Liver (tissue), 9 donors: ENCODE data around the gene MTARC2. TPM values are rescaled to one million over a fixed set of nuclear protein-coding genes. Genes with fewer than 3 reads are reported as not detected.
A peak's percentile ranks its signal among the peaks of the same experiment; 100 is the strongest.

ENCODE experiments used
- DNase-seq: peaks from one replicate; pipeline ENCODE4 v3.0.0-alpha.2; 2017; ENCODE audit warnings: low spot score
- H3K27ac ChIP-seq, 2 donors: one replicate each; pipeline ENCODE4 v1.7.0; 2013; ENCODE audit warnings: inconsistent platforms in 2 of 2, low read length in 2 of 2, control low read depth in 1 of 2, low read depth in 1 of 2, mild to moderate bottlenecking in 1 of 2
- H3K27me3 ChIP-seq, 4 donors: one replicate each; pipeline versions ENCODE4 v1.6.1 to v1.7.0; 2013; ENCODE audit warnings: low read length in 3 of 4, inconsistent platforms in 1 of 4, mild to moderate bottlenecking in 1 of 4, moderate library complexity in 1 of 4; ENCODE audit not compliant: control insufficient read depth in 4 of 4, insufficient read depth in 4 of 4
- H3K36me3 ChIP-seq, 4 donors: one replicate each; pipeline versions ENCODE4 v1.6.1 to v1.7.0; 2013; ENCODE audit warnings: low read length in 3 of 4, mild to moderate bottlenecking in 3 of 4, low read depth in 1 of 4, moderate library complexity in 1 of 4; ENCODE audit not compliant: control insufficient read depth in 4 of 4, insufficient read depth in 3 of 4
- H3K4me1 ChIP-seq, 4 donors: one replicate each; pipeline versions ENCODE4 v1.6.1 to v1.7.0; 2013; ENCODE audit warnings: low read length in 3 of 4, mild to moderate bottlenecking in 3 of 4, moderate library complexity in 1 of 4; ENCODE audit not compliant: control insufficient read depth in 4 of 4, insufficient read depth in 4 of 4
- H3K4me3 ChIP-seq, 3 donors: one replicate each; pipeline versions ENCODE4 v1.6.1 to v1.7.0; 2013; ENCODE audit warnings: low read length in 3 of 3, control low read depth in 1 of 3, low read depth in 1 of 3, mild to moderate bottlenecking in 1 of 3
- H3K9ac ChIP-seq, 2 donors: one replicate each; pipeline ENCODE4 v1.7.0; 2013; ENCODE audit warnings: low read length in 2 of 2, mild to moderate bottlenecking in 2 of 2, moderate library complexity in 2 of 2, control low read depth in 1 of 2, low read depth in 1 of 2
- H3K9me3 ChIP-seq, 4 donors: one replicate each; pipeline versions ENCODE4 v1.6.1 to v1.7.0; 2013; ENCODE audit warnings: low read length in 3 of 4; ENCODE audit not compliant: control insufficient read depth in 4 of 4
- EGR1 ChIP-seq, 2 donors: IDR thresholded peaks; 2 replicates each; pipeline ENCODE4 v1.6.1; 2016 to 2018; ENCODE audit warnings: antibody characterized with exemption in 2 of 2, low read depth in 2 of 2
- FOXA1 ChIP-seq: IDR thresholded peaks from 2 replicates; pipeline ENCODE4 v1.6.1; 2016; ENCODE audit warnings: antibody characterized with exemption
- FOXA2 ChIP-seq: IDR thresholded peaks from 2 replicates; pipeline ENCODE4 v1.6.1; 2016; ENCODE audit warnings: antibody characterized with exemption
- GABPA ChIP-seq, 2 donors: IDR thresholded peaks in 1 of 2; conservative IDR thresholded peaks in 1 of 2; 2 replicates each; pipeline ENCODE4 v1.6.1; 2016; ENCODE audit warnings: antibody characterized with exemption in 2 of 2, mild to moderate bottlenecking in 1 of 2, moderate library complexity in 1 of 2
- HNF4A ChIP-seq, 2 donors: conservative IDR thresholded peaks; 2 replicates each; pipeline ENCODE4 v1.6.1; 2016; ENCODE audit warnings: antibody characterized with exemption in 2 of 2, mild to moderate bottlenecking in 2 of 2
- HNF4G ChIP-seq: IDR thresholded peaks from 2 replicates; pipeline ENCODE4 v1.6.1; 2016; ENCODE audit warnings: antibody characterized with exemption
- JUND ChIP-seq, 2 donors: IDR thresholded peaks; 2 replicates each; pipeline ENCODE4 v1.6.1; 2016; ENCODE audit warnings: antibody characterized with exemption in 2 of 2
- NR2F2 ChIP-seq: IDR thresholded peaks from 2 replicates; pipeline ENCODE4 v1.6.1; 2016; ENCODE audit warnings: antibody characterized with exemption
- RAD21 ChIP-seq, 2 donors: IDR thresholded peaks; 2 replicates each; pipeline ENCODE4 v1.6.1; 2016; ENCODE audit warnings: antibody characterized with exemption in 2 of 2, mild to moderate bottlenecking in 2 of 2
- RXRA ChIP-seq, 2 donors: IDR thresholded peaks; 2 replicates each; pipeline ENCODE4 v1.6.1; 2017 to 2018; ENCODE audit warnings: antibody characterized with exemption in 2 of 2, mild to moderate bottlenecking in 1 of 2
- SP1 ChIP-seq: IDR thresholded peaks from 2 replicates; pipeline ENCODE4 v1.6.1; 2018; ENCODE audit warnings: antibody characterized with exemption, mild to moderate bottlenecking
- TAF1 ChIP-seq: conservative IDR thresholded peaks from 2 replicates; pipeline ENCODE4 v1.6.1; 2016; ENCODE audit warnings: antibody characterized with exemption, mild to moderate bottlenecking
- YY1 ChIP-seq: IDR thresholded peaks from 2 replicates; pipeline ENCODE4 v1.6.1; 2016; ENCODE audit warnings: antibody characterized with exemption, mild to moderate bottlenecking
- WGBS: extraction: QIAGEN DNeasy Blood & Tissue Kit; methylation state at CpG from one replicate; pipeline ENCODE4 v1.1.7; 2013; 5-methylcytosine and 5-hydroxymethylcytosine counted together
- polyA plus RNA-seq, 2 donors: library from polyadenylated mRNA; stranded (reverse) in 1 of 2; unstranded in 1 of 2; fragments of 200-250 nt in 1 of 2; fragments of >200 nt in 1 of 2; fragmentation: Nextera tagmentation in 1 of 2; extraction: Ambion mirVana in 1 of 2; gene quantifications; one replicate each; pipeline versions ENCODE4 v1.2.1 to v1.2.3, GENCODE V29; 2013 to 2015
- total RNA-seq, 2 donors: library from RNA; depleted of rRNA; stranded (reverse); fragments of >200 nt; gene quantifications; one replicate each; pipeline ENCODE4 v1.2.3, GENCODE V29; 2014
- TF ChIP-seq, protein P1 (sequence below): IDR thresholded peaks from 2 replicates; pipeline ENCODE4 v1.6.1; 2016; ENCODE audit warnings: antibody characterized with exemption
- TF ChIP-seq, protein P2 (sequence below): IDR thresholded peaks from 2 replicates; pipeline ENCODE4 v1.6.1; 2016; ENCODE audit warnings: antibody characterized with exemption
- TF ChIP-seq, protein P3 (sequence below): IDR thresholded peaks from 2 replicates; pipeline ENCODE4 v1.6.1; 2016; ENCODE audit warnings: antibody characterized with exemption
- TF ChIP-seq, protein P4 (sequence below): IDR thresholded peaks from 2 replicates; pipeline ENCODE4 v1.6.1; 2016; ENCODE audit warnings: antibody characterized with exemption, mild to moderate bottlenecking
- TF ChIP-seq, protein P5 (sequence below): fragments of 150-350 bp; IDR thresholded peaks from 2 replicates; pipeline ENCODE4 v1.5.1; 2017; ENCODE audit warnings: improper control_type of control experiment, low read depth, low read length; ENCODE audit not compliant: missing input control
- donor health status: healthy.
- donor health status: healthy.
- donor health status: healthy.
- donor health status: healthy.
- donor health status: healthy.

The MTARC2 gene
- total and polyA plus RNA-seq, 4 donors: 24.9 to 96.1 (median 71.4) TPM

DNA sequence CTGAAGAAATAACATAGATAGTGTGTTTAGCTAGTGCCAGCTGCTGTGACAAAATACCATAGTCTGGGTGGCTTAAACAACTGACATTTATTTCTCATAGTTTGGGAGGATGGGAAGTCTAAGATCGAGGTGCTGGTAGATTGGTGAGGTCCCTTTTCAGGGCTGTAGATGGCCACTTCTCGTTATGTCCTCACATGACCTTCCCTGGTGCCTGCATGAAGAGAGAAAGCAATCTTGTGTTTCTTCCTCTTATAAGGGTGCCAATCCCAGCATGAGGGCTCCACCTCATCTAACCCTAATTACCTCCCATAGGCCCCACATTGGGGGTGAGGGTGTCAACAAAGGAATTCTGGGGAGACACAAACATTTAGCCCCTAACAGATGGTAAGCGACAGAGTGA lies 9.3 kb downstream of the MTARC2 start:
- H3K36me3 ChIP-seq: peaks cover 9 to 32% (median 27%) of the 10 kb centered on the region in 4 donors
- WGBS: 88% methylated on average over 3 of the region's 3 CpGs
- no peaks in the 10 kb centered on the region for H3K9me3 ChIP-seq
- no peak for DNase-seq
- H3K4me3 ChIP-seq: no peak overlapping the region
- no peak overlapping the region for H3K9ac ChIP-seq
- no peak overlapping the region for H3K27ac ChIP-seq
- TF ChIP-seq EGR1 (IDR thresholded peaks at IDR 0.05; ENCODE audit: low read depth in 2 of 2): no peak
- no peaks in the 10 kb centered on the region for H3K27me3 ChIP-seq
- peaks cover 13 to 52% (median 39%) of the 10 kb centered on the region in 4 donors for H3K4me1 ChIP-seq

DNA sequence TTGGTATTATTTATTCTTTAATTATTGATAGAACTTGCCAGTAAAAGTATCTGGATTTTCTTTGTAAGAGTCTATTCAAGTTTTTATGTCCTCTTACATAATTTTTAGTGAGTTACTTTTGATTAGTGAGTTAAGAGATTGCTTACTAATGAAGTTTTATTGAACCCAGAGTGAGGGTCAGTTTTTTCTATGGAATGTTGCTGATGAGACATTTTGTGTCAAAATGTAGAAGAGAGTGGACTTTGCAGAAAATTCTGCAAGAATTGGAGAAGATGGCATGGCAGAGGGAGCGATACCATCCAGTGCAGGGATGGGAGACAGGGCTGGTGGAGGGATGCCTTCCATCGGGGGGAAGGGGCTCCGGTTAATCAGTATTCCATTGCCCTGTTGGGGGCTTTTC lies 11.0 kb downstream of the MTARC2 start:
- TF ChIP-seq TAF1: no peak
- no peak for TF ChIP-seq YY1

DNA sequence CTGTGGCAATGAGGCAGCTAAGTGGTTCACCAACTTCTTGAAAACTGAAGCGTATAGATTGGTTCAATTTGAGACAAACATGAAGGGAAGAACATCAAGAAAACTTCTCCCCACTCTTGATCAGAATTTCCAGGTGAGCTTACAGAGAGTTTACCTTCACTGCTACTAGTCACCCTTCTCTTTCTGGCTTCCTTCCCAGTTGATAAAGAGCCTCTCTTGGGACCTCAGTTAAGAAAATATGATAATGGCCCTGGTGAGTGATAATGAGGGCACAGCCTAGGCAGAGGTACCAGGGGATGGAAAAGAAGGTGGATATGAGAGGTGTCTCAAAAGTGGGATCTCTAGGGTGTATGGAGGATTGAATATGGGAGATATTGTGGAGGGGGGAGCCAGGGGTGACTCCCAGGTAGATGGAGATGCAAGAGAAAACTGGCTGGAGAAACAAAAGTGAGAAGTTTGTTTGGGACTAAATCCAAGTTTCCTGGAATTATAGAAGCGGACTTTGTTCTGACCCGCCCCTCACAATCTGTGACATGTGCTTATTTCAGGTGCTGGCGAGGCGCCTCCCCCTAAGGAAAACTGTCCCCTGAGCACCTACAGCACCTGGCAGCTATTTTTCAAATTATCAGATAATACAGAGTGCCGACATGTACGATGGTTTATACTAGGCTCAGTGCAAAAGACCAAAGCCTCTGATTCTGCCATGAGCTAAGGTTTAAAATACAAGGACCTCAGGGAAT lies 13.7 kb downstream of the MTARC2 start:
- Histone ChIP-seq H3K4me1 (peaks cover 17 to 56% (median 43%) of the 10 kb centered on the region in 4 donors), H3K9ac (no peak overlapping the region), H3K27me3 (no peaks in the 10 kb centered on the region), H3K27ac (peak overlapping the region; percentile 54 to 69), H3K4me3 (no peak overlapping the region), H3K36me3 (peaks cover 1 to 24% (median 14%) of the 10 kb centered on the region in 4 donors), H3K9me3 (no peaks in the 10 kb centered on the region)
- WGBS: 36% methylated on average over 7 of the region's 7 CpGs
- TF ChIP-seq, protein P1, sequence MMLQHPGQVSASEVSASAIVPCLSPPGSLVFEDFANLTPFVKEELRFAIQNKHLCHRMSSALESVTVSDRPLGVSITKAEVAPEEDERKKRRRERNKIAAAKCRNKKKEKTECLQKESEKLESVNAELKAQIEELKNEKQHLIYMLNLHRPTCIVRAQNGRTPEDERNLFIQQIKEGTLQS: no peak
- no peak for TF ChIP-seq GABPA (IDR thresholded peaks at IDR 0.05 in 1 of 2, conservative IDR thresholded peaks at IDR 0.05 in 1 of 2)
- TF ChIP-seq, protein P2, sequence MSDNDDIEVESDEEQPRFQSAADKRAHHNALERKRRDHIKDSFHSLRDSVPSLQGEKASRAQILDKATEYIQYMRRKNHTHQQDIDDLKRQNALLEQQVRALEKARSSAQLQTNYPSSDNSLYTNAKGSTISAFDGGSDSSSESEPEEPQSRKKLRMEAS: peak; percentile 90
- TF ChIP-seq, protein P3, sequence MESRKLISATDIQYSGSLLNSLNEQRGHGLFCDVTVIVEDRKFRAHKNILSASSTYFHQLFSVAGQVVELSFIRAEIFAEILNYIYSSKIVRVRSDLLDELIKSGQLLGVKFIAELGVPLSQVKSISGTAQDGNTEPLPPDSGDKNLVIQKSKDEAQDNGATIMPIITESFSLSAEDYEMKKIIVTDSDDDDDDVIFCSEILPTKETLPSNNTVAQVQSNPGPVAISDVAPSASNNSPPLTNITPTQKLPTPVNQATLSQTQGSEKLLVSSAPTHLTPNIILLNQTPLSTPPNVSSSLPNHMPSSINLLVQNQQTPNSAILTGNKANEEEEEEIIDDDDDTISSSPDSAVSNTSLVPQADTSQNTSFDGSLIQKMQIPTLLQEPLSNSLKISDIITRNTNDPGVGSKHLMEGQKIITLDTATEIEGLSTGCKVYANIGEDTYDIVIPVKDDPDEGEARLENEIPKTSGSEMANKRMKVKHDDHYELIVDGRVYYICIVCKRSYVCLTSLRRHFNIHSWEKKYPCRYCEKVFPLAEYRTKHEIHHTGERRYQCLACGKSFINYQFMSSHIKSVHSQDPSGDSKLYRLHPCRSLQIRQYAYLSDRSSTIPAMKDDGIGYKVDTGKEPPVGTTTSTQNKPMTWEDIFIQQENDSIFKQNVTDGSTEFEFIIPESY: peak; percentile 61
- TF ChIP-seq, protein P4, sequence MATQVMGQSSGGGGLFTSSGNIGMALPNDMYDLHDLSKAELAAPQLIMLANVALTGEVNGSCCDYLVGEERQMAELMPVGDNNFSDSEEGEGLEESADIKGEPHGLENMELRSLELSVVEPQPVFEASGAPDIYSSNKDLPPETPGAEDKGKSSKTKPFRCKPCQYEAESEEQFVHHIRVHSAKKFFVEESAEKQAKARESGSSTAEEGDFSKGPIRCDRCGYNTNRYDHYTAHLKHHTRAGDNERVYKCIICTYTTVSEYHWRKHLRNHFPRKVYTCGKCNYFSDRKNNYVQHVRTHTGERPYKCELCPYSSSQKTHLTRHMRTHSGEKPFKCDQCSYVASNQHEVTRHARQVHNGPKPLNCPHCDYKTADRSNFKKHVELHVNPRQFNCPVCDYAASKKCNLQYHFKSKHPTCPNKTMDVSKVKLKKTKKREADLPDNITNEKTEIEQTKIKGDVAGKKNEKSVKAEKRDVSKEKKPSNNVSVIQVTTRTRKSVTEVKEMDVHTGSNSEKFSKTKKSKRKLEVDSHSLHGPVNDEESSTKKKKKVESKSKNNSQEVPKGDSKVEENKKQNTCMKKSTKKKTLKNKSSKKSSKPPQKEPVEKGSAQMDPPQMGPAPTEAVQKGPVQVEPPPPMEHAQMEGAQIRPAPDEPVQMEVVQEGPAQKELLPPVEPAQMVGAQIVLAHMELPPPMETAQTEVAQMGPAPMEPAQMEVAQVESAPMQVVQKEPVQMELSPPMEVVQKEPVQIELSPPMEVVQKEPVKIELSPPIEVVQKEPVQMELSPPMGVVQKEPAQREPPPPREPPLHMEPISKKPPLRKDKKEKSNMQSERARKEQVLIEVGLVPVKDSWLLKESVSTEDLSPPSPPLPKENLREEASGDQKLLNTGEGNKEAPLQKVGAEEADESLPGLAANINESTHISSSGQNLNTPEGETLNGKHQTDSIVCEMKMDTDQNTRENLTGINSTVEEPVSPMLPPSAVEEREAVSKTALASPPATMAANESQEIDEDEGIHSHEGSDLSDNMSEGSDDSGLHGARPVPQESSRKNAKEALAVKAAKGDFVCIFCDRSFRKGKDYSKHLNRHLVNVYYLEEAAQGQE: peak; percentile 30
- no peak for TF ChIP-seq TAF1
- peak; percentile 74 for TF ChIP-seq SP1
- TF ChIP-seq HNF4A (conservative IDR thresholded peaks at IDR 0.05): peak; percentile 91 to 92
- TF ChIP-seq EGR1 (IDR thresholded peaks at IDR 0.05; ENCODE audit: low read depth in 2 of 2): peak in 1 of 2 donors; percentile 30
- TF ChIP-seq, protein P5, sequence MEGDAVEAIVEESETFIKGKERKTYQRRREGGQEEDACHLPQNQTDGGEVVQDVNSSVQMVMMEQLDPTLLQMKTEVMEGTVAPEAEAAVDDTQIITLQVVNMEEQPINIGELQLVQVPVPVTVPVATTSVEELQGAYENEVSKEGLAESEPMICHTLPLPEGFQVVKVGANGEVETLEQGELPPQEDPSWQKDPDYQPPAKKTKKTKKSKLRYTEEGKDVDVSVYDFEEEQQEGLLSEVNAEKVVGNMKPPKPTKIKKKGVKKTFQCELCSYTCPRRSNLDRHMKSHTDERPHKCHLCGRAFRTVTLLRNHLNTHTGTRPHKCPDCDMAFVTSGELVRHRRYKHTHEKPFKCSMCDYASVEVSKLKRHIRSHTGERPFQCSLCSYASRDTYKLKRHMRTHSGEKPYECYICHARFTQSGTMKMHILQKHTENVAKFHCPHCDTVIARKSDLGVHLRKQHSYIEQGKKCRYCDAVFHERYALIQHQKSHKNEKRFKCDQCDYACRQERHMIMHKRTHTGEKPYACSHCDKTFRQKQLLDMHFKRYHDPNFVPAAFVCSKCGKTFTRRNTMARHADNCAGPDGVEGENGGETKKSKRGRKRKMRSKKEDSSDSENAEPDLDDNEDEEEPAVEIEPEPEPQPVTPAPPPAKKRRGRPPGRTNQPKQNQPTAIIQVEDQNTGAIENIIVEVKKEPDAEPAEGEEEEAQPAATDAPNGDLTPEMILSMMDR: no peak
- TF ChIP-seq JUND (IDR thresholded peaks at IDR 0.05): peak in 1 of 2 donors; percentile 56
- peak; percentile 49 for TF ChIP-seq YY1
- TF ChIP-seq HNF4G: peak; percentile 84
- TF ChIP-seq RAD21 (IDR thresholded peaks at IDR 0.05): peak in 1 of 2 donors; percentile 12
- peak; percentile 6 for TF ChIP-seq NR2F2
- TF ChIP-seq RXRA (IDR thresholded peaks at IDR 0.05): peak; percentile 65 to 66
- TF ChIP-seq FOXA1: no peak
- TF ChIP-seq FOXA2: peak; percentile 6
- DNase-seq: no peak

More for the DNA sequence above, 11.0 kb downstream of the MTARC2 start:
- no peak for DNase-seq
- 96% methylated on average over 3 of the region's 3 CpGs for WGBS
- peaks cover 9 to 41% (median 33%) of the 10 kb centered on the region in 4 donors for H3K36me3 ChIP-seq
- H3K27ac ChIP-seq: no peak overlapping the region
- H3K27me3 ChIP-seq: no peaks in the 10 kb centered on the region
- no peak overlapping the region for H3K4me3 ChIP-seq
- no peaks in the 10 kb centered on the region for H3K9me3 ChIP-seq
- H3K9ac ChIP-seq: no peak overlapping the region
- peaks cover 13 to 50% (median 39%) of the 10 kb centered on the region in 4 donors for H3K4me1 ChIP-seq
